Measurements from ENCODE around the gene FAM163A.

DNA sequence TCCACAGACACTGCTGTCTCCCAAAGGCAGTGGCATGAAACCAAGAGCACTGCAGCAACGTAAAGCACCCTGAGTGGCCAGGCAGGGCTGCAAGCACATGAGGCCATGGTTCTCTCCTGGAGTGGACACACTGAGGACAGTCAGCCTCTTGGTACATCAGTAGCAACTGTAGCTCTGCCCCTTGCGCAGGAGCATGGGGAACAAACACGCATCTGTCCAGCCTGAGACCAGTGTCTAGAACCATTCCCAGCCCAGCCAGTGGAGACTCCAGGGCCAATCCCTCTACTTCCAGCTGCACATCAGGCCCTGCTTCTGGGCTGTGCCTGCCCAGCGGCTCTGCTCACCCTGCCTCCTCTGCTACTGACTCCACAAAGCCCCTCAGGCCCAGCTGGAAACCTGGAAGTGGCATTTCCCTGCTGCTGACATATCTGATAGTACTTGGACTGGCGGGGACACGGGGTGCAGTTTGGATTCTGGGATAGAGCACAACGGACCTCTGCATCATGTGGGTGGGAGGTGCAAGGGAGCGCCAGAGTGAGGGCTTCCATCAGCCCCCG is 85.5 kb downstream of the FAM163A start:
- TF ChIP-seq, protein P1, sequence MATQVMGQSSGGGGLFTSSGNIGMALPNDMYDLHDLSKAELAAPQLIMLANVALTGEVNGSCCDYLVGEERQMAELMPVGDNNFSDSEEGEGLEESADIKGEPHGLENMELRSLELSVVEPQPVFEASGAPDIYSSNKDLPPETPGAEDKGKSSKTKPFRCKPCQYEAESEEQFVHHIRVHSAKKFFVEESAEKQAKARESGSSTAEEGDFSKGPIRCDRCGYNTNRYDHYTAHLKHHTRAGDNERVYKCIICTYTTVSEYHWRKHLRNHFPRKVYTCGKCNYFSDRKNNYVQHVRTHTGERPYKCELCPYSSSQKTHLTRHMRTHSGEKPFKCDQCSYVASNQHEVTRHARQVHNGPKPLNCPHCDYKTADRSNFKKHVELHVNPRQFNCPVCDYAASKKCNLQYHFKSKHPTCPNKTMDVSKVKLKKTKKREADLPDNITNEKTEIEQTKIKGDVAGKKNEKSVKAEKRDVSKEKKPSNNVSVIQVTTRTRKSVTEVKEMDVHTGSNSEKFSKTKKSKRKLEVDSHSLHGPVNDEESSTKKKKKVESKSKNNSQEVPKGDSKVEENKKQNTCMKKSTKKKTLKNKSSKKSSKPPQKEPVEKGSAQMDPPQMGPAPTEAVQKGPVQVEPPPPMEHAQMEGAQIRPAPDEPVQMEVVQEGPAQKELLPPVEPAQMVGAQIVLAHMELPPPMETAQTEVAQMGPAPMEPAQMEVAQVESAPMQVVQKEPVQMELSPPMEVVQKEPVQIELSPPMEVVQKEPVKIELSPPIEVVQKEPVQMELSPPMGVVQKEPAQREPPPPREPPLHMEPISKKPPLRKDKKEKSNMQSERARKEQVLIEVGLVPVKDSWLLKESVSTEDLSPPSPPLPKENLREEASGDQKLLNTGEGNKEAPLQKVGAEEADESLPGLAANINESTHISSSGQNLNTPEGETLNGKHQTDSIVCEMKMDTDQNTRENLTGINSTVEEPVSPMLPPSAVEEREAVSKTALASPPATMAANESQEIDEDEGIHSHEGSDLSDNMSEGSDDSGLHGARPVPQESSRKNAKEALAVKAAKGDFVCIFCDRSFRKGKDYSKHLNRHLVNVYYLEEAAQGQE (IDR thresholded peaks at IDR 0.05; ENCODE audit: insufficient read depth in 1 of 2, low read depth in 2 of 2, low read length in 2 of 2): no peak
- TF ChIP-seq POLR2AphosphoS5 (IDR thresholded peaks at IDR 0.05; ENCODE audit: low read depth, low read length) (no peak), SIN3A (IDR thresholded peaks at IDR 0.05; ENCODE audit: borderline replicate concordance, insufficient read depth, low read length) (no peak)
